Measurements from ENCODE around the gene ELP4.

The ELP4 gene

DNA sequence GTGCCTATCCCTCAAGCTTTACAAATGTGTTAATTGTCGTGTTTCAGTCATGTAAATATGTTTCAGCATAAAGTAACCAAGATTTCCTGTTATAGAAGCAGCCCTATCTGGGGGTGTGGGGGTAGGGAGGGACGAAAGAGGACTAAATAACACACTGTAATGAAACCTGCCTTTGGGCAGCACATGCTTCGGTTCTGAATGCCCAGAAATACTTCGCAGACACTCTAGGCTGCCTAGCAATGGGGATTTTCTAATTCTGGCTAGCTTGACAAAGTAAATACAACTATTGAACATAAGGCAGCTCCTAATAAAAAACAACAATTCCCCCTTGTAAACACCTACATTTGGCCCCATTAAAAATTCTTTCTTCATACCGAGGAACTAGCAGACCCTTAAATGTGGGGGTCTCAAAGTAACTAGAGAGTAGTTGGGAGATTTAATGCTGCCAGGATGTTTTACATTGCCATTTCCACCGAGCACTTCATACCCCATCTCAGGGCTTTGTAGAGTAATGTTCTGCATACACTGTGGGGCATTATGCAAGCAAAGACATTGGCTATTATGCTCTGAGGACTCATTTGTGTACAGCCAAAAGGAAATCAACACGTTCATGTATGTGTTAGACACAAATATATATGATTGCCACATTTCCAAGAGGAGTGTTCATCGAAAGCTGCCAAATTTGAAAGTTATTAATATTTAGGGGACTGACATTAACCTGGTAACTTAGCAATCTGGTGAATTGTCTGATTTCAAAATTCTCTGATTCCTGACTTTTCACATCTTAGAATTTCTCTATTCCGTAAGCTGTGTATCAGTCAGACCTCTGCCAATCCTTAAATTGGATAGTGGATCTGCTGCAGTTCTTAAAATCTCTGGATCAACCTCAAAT is 259.4 kb downstream of the ELP4 start:
- H3K27ac Mint-ChIP-seq = no peak overlapping the region
- no peaks in the 10 kb centered on the region for H3K36me3 Mint-ChIP-seq (ENCODE audit: low read depth)
- H3K4me3 Mint-ChIP-seq = no peak overlapping the region
- H3K27me3 Mint-ChIP-seq (ENCODE audit: low read depth) = no peaks in the 10 kb centered on the region
- no peaks in the 10 kb centered on the region for H3K4me1 Mint-ChIP-seq (ENCODE audit: low read depth)
- no peaks in the 10 kb centered on the region for H3K9me3 Mint-ChIP-seq
- no peak for DNase-seq (ENCODE audit: low spot score)

DNA sequence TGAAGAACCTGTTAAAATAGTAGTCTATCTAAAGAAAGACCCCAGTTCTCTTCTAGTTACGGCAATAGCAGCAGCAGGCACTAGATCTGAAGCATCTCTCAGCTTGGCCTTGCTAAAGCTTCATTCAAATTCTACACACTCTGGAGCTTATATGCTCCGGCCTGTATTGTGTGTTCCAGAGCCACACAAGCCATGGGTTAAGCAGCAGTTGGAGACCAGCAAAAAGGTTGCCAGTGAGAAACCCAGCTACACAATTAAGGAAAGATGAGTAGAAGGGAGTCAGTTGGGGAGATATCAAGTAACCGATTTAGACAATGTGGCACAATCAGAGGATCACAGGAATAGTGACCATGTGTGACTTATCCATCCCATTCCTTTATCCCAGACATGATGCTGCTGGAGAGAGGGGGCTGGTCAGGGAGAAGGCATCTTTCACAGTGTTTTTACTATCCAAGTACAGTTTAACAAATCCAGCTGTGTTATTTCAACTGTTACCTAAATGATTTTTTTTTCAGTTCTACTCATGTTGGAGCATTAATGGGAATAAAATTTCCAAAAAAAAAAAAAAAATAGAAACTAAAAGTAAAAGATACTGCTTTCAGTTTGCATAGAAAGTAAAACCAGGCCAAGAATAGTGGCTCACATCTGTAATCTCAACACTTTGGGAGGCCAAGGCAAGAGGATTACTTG is 260.6 kb downstream of the ELP4 start:
- Mint-ChIP-seq H3K9me3 (no peaks in the 10 kb centered on the region), H3K36me3 (ENCODE audit: low read depth) (no peaks in the 10 kb centered on the region), H3K4me3 (no peak overlapping the region), H3K27ac (no peak overlapping the region), H3K27me3 (ENCODE audit: low read depth) (no peaks in the 10 kb centered on the region), H3K4me1 (ENCODE audit: low read depth) (no peaks in the 10 kb centered on the region)
- no peak for DNase-seq (ENCODE audit: low spot score)

DNA sequence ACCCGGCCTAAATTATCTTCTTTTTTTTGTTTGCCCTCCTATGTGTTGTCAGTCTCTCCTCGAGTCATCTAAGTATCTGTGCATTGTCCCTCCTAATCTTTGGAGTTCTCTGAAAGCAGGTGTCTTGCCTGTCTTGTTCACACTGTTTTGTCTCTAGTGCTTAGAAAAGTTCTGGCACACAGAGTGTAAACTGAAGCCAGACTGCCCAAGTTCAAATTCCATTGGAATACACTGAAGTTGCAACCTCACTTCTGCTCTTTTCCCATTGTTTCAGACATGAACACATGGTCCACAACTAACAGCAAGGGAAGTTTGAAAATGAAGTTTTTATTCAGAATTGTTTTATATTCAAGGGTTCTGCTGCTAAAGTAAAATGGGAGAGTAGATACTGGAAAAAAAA is 262.8 kb downstream of the ELP4 start:
- no peaks in the 10 kb centered on the region for H3K4me1 Mint-ChIP-seq (ENCODE audit: low read depth)

DNA sequence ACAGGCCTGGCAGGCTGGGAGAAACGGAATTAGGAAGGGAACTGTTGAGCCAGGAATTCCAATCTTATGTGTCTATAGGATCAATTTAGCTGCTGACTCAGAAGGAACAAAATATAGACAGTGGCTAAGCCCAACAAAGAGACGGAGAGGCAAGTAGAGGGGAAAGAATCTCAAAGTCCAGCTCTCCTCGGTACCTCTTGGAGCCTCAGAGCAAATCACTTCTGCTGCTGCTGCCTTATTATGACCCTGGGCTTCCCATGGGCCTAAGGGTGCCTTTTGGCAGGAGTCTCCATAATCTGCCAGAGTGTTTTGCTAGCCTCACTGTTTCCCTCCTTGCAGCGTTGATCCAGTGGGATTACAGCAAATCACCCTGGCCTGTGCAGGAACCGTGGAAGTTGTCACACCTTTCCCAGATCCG is 269.8 kb downstream of the ELP4 start:
- Mint-ChIP-seq H3K4me3 (no peak overlapping the region), H3K36me3 (ENCODE audit: low read depth) (no peaks in the 10 kb centered on the region)

More for the DNA sequence above, 262.8 kb downstream of the ELP4 start:
- no peaks in the 10 kb centered on the region for H3K36me3 Mint-ChIP-seq (ENCODE audit: low read depth)
- no peaks in the 10 kb centered on the region for H3K9me3 Mint-ChIP-seq
- no peak overlapping the region for H3K27ac Mint-ChIP-seq
- H3K4me3 Mint-ChIP-seq = no peak overlapping the region
- H3K27me3 Mint-ChIP-seq (ENCODE audit: low read depth) = no peaks in the 10 kb centered on the region
- DNase-seq (ENCODE audit: low spot score) = no peak

DNA sequence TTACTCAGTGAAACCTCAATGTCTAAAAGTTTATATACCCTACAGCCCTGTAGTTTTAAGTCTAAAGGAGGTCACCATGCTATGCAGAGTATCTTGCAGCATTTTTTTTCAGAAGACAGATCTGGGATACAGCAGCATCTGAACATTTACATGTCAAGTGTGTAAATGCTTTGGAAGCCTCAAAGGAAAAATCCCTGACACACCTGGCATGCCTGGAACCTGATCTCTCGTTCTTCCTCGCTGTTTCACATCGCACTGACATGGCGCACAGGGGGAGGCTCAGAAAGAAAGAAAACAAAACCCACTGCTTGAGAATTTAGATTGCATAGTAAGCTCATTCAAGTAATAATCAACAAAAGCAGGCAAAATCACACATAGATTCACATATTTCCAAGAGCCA is 270.5 kb downstream of the ELP4 start:
- Mint-ChIP-seq H3K9me3 (no peaks in the 10 kb centered on the region), H3K36me3 (ENCODE audit: low read depth) (no peaks in the 10 kb centered on the region), H3K27me3 (ENCODE audit: low read depth) (no peaks in the 10 kb centered on the region), H3K27ac (no peak overlapping the region), H3K4me3 (no peak overlapping the region), H3K4me1 (ENCODE audit: low read depth) (no peaks in the 10 kb centered on the region)
- no peak for DNase-seq (ENCODE audit: low spot score)

More for the DNA sequence above, 269.8 kb downstream of the ELP4 start:
- Mint-ChIP-seq H3K27me3 (ENCODE audit: low read depth) (no peaks in the 10 kb centered on the region), H3K4me1 (ENCODE audit: low read depth) (no peaks in the 10 kb centered on the region), H3K9me3 (no peaks in the 10 kb centered on the region), H3K27ac (no peak overlapping the region)
- DNase-seq (ENCODE audit: low spot score) = no peak

DNA sequence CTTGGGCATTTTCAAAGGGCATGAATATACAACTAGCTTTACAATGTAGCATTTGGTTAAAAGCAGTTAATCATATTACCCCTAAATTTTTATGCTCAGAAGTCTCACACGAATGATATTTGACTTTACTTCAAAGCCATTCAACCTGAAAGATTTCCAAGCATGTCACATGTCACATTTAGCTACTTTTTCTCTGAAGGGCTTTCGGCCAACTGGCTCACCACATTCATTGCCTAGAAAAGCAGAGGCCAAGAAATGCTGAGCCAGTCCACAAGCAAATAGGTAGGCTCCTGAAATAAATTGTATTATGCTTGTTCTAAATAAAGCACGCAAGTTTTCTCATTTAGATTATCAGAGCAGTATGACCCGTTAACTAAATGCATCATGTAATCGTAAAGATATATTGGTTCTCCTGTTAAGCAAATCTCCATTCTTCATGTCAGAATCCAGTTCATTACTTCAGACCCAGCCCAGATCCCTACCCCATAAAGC is 271.0 kb downstream of the ELP4 start:
- Mint-ChIP-seq H3K4me3 (no peak overlapping the region), H3K27me3 (ENCODE audit: low read depth) (no peaks in the 10 kb centered on the region), H3K9me3 (no peaks in the 10 kb centered on the region), H3K27ac (no peak overlapping the region), H3K4me1 (ENCODE audit: low read depth) (no peaks in the 10 kb centered on the region), H3K36me3 (ENCODE audit: low read depth) (no peaks in the 10 kb centered on the region)
- DNase-seq (ENCODE audit: low spot score) = no peak

DNA sequence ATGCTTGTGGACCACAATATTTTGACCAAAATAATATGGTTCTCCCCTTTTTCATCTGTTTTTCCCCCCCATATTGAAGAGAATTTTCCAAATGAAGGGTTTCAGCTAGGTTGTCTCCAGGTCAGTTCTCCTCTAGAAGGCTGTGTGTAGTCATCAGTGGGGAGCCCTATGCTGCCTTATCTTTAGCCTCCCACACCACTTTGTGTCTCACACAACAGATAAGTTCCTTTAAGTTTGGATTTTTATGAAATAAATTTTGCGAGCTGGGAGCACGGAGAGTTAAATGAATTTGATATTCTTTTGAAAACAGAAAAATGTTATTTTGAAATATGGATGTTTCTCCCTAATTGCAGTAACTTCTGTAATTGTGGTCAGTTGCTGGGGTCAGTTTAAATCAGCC is 272.7 kb downstream of the ELP4 start:
- Mint-ChIP-seq H3K4me1 (ENCODE audit: low read depth) (no peaks in the 10 kb centered on the region), H3K27me3 (ENCODE audit: low read depth) (no peaks in the 10 kb centered on the region), H3K4me3 (no peak overlapping the region), H3K9me3 (no peaks in the 10 kb centered on the region), H3K36me3 (ENCODE audit: low read depth) (no peaks in the 10 kb centered on the region), H3K27ac (no peak overlapping the region)
- DNase-seq (ENCODE audit: low spot score) = no peak

DNA sequence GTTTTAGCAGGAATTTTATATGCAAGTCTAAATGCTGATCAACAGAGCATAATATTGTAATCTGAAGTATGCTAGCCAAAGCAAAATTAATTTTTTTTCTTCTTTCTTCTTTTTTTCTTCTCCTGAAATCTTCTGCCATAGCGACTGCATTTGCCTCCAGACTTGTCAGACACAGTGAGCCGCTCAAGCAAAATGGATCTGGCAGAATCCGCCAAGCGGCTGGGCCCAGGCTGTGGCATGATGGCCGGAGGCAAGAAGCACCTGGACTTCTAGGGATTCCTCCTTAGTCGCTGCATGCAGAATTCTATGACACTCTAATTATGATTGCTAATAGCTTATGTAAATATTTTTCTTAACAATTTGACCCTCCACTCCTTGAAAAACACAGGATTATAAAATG is 273.7 kb downstream of the ELP4 start:
- Mint-ChIP-seq H3K9me3 (no peaks in the 10 kb centered on the region), H3K4me3 (no peak overlapping the region), H3K27ac (no peak overlapping the region), H3K27me3 (ENCODE audit: low read depth) (no peaks in the 10 kb centered on the region), H3K4me1 (ENCODE audit: low read depth) (no peaks in the 10 kb centered on the region), H3K36me3 (ENCODE audit: low read depth) (no peaks in the 10 kb centered on the region)
- no peak for DNase-seq (ENCODE audit: low spot score)

DNA sequence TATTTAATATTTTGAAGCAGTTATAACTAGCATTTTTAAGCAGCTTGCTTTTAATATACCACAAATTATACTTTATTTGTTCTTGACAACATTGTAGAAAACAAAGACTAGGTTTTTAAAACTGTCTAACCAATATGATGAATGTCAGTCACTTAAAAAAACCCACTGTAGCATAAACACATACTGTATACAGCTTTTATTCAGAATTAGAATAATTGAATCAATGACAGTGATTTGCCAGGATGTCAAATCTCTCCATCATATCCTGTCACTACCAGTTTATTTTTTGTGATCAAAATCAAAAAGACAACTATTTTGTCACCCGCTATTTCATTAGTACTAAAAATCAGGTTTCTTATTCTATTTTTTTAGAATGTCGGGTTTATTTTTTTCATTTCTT is 275.0 kb downstream of the ELP4 start:
- Mint-ChIP-seq H3K27ac (no peak overlapping the region), H3K4me3 (no peak overlapping the region), H3K9me3 (no peaks in the 10 kb centered on the region), H3K4me1 (ENCODE audit: low read depth) (no peaks in the 10 kb centered on the region), H3K27me3 (ENCODE audit: low read depth) (no peaks in the 10 kb centered on the region), H3K36me3 (ENCODE audit: low read depth) (no peaks in the 10 kb centered on the region)
- no peak for DNase-seq (ENCODE audit: low spot score)

DNA sequence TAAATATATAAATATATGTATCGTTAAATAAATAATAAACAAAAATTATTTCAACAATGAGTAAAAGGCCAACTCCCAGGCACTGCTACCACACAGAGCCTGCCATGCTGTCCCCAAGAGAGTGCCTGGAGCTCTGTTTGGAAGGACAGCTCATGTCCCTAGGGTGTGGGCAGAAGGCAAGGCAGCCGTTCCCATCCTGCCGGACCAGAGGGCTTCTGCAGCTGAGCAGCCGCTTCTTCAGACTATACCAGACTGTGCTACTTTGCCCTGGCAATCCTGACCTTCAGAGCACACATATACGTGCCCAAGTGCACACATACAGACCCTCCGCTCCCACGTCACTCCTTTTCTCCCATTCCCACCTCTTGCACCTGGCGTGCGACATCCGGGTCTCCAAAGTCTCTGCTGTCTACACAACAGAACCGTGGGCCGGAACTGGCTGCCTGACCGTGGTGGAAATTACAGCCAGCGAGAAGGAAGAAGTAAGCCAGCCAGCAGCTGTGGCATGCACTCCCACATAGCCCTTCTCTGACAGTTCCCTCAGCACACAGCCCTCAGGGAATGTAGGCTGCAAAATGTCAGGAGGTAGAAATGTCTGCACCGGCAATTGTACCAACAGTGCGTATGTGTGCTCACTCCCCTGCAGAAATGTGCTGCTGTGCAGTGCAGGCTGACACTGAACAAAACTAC is 277.6 kb downstream of the ELP4 start:
- Mint-ChIP-seq H3K4me1 (ENCODE audit: low read depth) (no peaks in the 10 kb centered on the region), H3K27ac (no peak overlapping the region), H3K36me3 (ENCODE audit: low read depth) (no peaks in the 10 kb centered on the region), H3K27me3 (ENCODE audit: low read depth) (peaks cover 5% of the 10 kb centered on the region), H3K9me3 (no peaks in the 10 kb centered on the region), H3K4me3 (no peak overlapping the region)
- DNase-seq (ENCODE audit: low spot score) = no peak

DNA sequence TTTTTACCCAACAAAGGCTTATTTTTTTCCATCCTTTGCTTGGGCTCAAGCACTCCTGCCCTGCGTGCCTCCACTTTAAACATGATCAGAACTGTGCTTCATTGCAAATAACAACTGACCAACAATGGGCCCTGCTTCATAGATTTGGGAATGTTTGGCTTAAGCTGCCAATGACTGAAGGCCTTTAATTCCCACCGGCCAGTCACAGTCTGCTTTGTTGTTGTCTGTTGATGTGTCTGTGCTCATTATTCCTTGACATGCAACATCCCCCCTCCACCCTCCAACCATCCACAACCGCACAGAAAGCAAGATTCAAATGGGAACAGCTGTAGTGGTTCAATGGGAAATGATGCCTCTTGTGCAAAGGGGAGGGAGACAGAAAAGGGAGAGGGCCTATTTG is 278.5 kb downstream of the ELP4 start:
- H3K4me3 Mint-ChIP-seq = no peak overlapping the region
- H3K4me1 Mint-ChIP-seq (ENCODE audit: low read depth) = no peaks in the 10 kb centered on the region
- no peak overlapping the region for H3K27ac Mint-ChIP-seq
- no peaks in the 10 kb centered on the region for H3K9me3 Mint-ChIP-seq
- DNase-seq (ENCODE audit: low spot score) = no peak
- H3K36me3 Mint-ChIP-seq (ENCODE audit: low read depth) = no peaks in the 10 kb centered on the region
- peaks cover 5% of the 10 kb centered on the region for H3K27me3 Mint-ChIP-seq (ENCODE audit: low read depth)

DNA sequence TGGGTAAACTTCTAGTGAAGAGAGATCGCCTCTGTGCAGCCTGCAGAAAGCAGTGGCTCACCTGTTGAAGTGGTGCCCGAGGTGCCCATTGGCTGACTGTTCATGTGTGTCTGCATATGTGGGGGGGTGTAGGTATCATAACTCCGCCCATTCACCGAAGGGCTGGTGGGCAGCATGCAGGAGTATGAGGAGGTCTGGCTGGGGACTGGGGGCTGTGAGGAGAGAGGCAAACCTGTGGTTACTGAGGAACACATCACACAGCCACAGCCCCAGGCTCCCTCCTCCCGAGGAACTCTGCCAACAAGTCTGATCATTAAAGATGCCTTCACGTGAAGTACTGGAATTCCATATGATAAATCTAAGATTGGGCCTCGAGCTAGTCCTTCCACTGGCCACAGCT is 281.1 kb downstream of the ELP4 start:
- no peak overlapping the region for H3K27ac Mint-ChIP-seq
- H3K4me1 Mint-ChIP-seq (ENCODE audit: low read depth) = no peaks in the 10 kb centered on the region
- no peaks in the 10 kb centered on the region for H3K36me3 Mint-ChIP-seq (ENCODE audit: low read depth)
- H3K4me3 Mint-ChIP-seq = no peak overlapping the region
- H3K9me3 Mint-ChIP-seq = no peaks in the 10 kb centered on the region
- H3K27me3 Mint-ChIP-seq (ENCODE audit: low read depth) = peaks cover 17% of the 10 kb centered on the region
- DNase-seq (ENCODE audit: low spot score) = no peak

DNA sequence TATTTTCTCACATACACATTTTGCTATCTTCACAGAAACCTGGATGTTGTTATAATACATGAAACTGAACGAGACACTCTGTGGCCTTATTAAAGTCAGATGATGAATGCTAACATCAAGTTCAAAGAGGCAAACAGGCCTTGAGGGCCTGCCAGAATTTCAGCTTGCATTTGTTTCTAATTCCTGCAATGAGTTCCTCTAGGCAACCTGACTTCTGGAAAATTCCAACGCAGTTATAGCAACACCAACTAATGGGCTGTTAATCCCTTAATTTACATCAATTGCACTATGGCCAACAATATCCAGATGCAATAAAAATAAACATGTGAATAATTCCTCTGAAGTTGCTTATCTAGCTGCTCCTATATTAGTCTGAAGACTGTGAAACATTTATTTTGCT is 282.5 kb downstream of the ELP4 start:
- Mint-ChIP-seq H3K36me3 (ENCODE audit: low read depth) (no peaks in the 10 kb centered on the region), H3K4me3 (no peak overlapping the region), H3K9me3 (no peaks in the 10 kb centered on the region), H3K4me1 (ENCODE audit: low read depth) (no peaks in the 10 kb centered on the region), H3K27ac (no peak overlapping the region), H3K27me3 (ENCODE audit: low read depth) (peaks cover 30% of the 10 kb centered on the region)
- no peak for DNase-seq (ENCODE audit: low spot score)

DNA sequence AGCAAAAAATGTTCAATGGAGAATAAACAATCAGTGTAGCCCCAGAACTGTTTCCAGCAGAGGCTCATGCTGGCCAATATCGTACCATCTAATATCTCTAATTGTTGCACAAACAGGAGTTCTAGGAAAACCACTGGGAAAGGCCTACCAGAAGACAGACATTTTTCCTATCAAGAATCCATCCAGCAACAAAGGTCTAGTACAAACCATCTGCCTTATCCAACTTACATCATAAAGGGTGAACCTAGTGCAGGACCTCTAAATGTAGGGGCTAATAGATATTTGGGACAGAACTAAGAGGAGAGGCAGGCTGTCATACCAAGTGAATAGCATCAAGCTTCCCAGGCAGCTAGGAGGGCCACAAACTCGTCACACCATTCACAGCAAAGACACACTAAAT is 282.9 kb downstream of the ELP4 start:
- H3K36me3 Mint-ChIP-seq (ENCODE audit: low read depth) = no peaks in the 10 kb centered on the region
- H3K27ac Mint-ChIP-seq = no peak overlapping the region
- H3K27me3 Mint-ChIP-seq (ENCODE audit: low read depth) = peaks cover 34% of the 10 kb centered on the region
- H3K4me1 Mint-ChIP-seq (ENCODE audit: low read depth) = no peaks in the 10 kb centered on the region
- H3K9me3 Mint-ChIP-seq = no peaks in the 10 kb centered on the region
- no peak overlapping the region for H3K4me3 Mint-ChIP-seq
- DNase-seq (ENCODE audit: low spot score) = no peak

Data from T-helper 2 cell treated with Interferon-gamma antibody and Interleukin-4, amounts not matched to agents 5 μg/mL and 100 μg/mL, for 36 hours (primary cell).